Measurements from ENCODE around the gene ZNF12. TPM values are rescaled to one million over a fixed set of nuclear protein-coding genes. Genes with fewer than 3 reads are reported as not detected.

Gene ZNF12
- total RNA-seq, 1 experiment from 2014 or later: 18.8 TPM

DNA sequence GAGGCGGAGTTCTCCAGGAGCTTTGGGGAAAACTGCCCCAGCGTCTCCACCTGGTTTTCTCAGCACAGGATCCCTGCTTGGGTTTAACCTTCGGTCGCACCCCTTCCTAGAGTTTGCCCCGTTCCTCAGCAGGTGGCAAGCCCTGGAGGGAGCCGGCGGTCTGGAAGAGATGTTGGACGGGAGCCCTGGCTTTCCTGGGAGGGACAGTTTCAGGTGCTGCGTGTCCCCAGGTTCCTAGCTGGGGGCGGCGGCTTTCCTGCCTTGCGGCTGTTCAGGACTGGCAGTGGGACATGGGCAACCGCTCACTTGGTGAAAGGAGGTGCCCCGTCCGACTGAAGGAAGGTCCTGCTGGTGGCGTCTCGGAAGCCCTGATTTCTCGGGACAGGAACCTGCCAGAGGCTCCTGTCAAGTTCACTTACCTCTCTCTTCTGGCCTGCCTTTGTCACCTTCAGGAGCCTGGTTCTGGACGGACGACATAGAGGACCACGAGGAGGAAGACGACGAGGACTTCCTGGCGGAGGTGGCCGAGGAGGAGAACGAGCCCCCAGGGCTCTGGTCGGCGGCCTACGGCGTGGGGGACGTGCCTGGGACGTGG, 54.8 kb downstream of the ZNF12 start:
- no peak overlapping the region for H3K27ac ChIP-seq (ENCODE audit: low read depth, low read length, poor library complexity, severe bottlenecking)
- no peaks in the 10 kb centered on the region for H3K4me1 ChIP-seq (ENCODE audit: insufficient read depth, low read length, poor library complexity, severe bottlenecking)
- BruUV-seq (replicated peaks): no TSS peak
- POLR2A ChIA-PET (ENCODE audit: low non-redundant PET): no interaction called here
- TF ChIP-seq CTCF (conservative IDR thresholded peaks at IDR 0.05; ENCODE audit: low read depth, low read length): no peak
- no peak for TF ChIP-seq EZH2 (IDR thresholded peaks at IDR 0.05; ENCODE audit: borderline replicate concordance, low read depth, low read length, poor library complexity, severe bottlenecking)
- no peak overlapping the region for H3K4me3 ChIP-seq (ENCODE audit: low read depth, low read length, poor library complexity, severe bottlenecking)
- no peaks in the 10 kb centered on the region for H3K27me3 ChIP-seq (replicated peaks; ENCODE audit: insufficient read depth, low read depth, low read length, poor library complexity)
- peaks cover 21% of the 10 kb centered on the region for H3K36me3 ChIP-seq (ENCODE audit: insufficient read depth, low read length, poor library complexity, severe bottlenecking)
- intact Hi-C loops (cut with micrococcal nuclease; ENCODE audit: unreplicated experiment): no loop called here
- H3K9me3 ChIP-seq (ENCODE audit: low read depth, low read length, poor library complexity, severe bottlenecking): no peaks in the 10 kb centered on the region
- CTCF ChIA-PET: no interaction called here
- DNase-seq (ENCODE audit: low spot score): no peak

DNA sequence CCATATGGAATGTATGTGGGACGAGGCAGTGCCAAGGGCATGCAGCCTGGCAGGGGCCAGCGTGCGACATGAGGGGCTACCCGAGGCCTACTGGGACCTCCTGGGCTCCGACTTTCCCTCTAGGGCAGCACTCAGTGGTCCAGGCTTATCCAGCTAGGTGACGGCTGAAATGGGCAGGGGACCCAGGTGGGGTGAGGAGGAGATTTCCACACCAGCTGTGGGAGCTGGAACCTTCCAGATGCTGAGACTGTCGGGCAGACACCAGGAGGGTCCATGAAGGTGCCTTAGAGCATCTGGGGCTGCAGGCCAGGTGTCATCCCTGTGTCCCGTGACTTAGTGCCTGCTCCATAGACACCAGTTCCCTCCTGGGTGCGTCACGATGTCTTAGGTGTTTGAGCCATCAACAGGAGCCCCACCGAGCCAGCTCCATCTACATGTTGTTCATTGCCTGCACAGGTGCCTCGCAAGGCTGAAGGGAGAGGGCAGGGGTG, 56.2 kb downstream of the ZNF12 start:
- Histone ChIP-seq H3K4me3 (ENCODE audit: low read depth, low read length, poor library complexity, severe bottlenecking) (no peak overlapping the region), H3K36me3 (ENCODE audit: insufficient read depth, low read length, poor library complexity, severe bottlenecking) (peaks cover 21% of the 10 kb centered on the region), H3K27me3 (replicated peaks; ENCODE audit: insufficient read depth, low read depth, low read length, poor library complexity) (no peaks in the 10 kb centered on the region), H3K27ac (ENCODE audit: low read depth, low read length, poor library complexity, severe bottlenecking) (no peak overlapping the region), H3K9me3 (ENCODE audit: low read depth, low read length, poor library complexity, severe bottlenecking) (no peaks in the 10 kb centered on the region), H3K4me1 (ENCODE audit: insufficient read depth, low read length, poor library complexity, severe bottlenecking) (no peaks in the 10 kb centered on the region)
- intact Hi-C loops (cut with micrococcal nuclease; ENCODE audit: unreplicated experiment): no loop called here
- no peak for DNase-seq (ENCODE audit: low spot score)
- no TSS peak for BruUV-seq (replicated peaks)
- ChIA-PET POLR2A (ENCODE audit: low non-redundant PET) (no interaction called here), CTCF (no interaction called here)
- TF ChIP-seq EZH2 (IDR thresholded peaks at IDR 0.05; ENCODE audit: borderline replicate concordance, low read depth, low read length, poor library complexity, severe bottlenecking) (no peak), CTCF (conservative IDR thresholded peaks at IDR 0.05; ENCODE audit: low read depth, low read length) (no peak)

GRCh38 chr7:6650086-6650485, 56.7 kb downstream of the ZNF12 start:
- Histone ChIP-seq H3K27me3 (replicated peaks; ENCODE audit: insufficient read depth, low read depth, low read length, poor library complexity) (no peaks in the 10 kb centered on the region), H3K4me1 (ENCODE audit: insufficient read depth, low read length, poor library complexity, severe bottlenecking) (no peaks in the 10 kb centered on the region), H3K36me3 (ENCODE audit: insufficient read depth, low read length, poor library complexity, severe bottlenecking) (peaks cover 21% of the 10 kb centered on the region), H3K9me3 (ENCODE audit: low read depth, low read length, poor library complexity, severe bottlenecking) (no peaks in the 10 kb centered on the region), H3K27ac (ENCODE audit: low read depth, low read length, poor library complexity, severe bottlenecking) (no peak overlapping the region), H3K4me3 (ENCODE audit: low read depth, low read length, poor library complexity, severe bottlenecking) (no peak overlapping the region)
- intact Hi-C loops (cut with micrococcal nuclease; ENCODE audit: unreplicated experiment): no loop called here
- ChIA-PET CTCF (no interaction called here), POLR2A (ENCODE audit: low non-redundant PET) (no interaction called here)
- no peak for TF ChIP-seq CTCF (conservative IDR thresholded peaks at IDR 0.05; ENCODE audit: low read depth, low read length)
- DNase-seq (ENCODE audit: low spot score): no peak
- no TSS peak for BruUV-seq (replicated peaks)

Measured in A673 (cell line).